HCT116 (cell line): Measurements from ENCODE around the gene BAIAP2. TPM values are rescaled to one million over a fixed set of nuclear protein-coding genes. Genes with fewer than 3 reads are reported as not detected.
"Not testable (repeated sequence)": the region's sequence is repeated elsewhere in the genome, so short reads cannot be mapped to it uniquely, and the experiment has no call there.

Experiments
- ATAC-seq: fragments of 200-7000 bp; cut with Tn5 transposase; 2 replicates; pipeline ENCODE4 v1.9.1; 2020; ENCODE audit warnings: mild to moderate bottlenecking, moderate library complexity
- BruUV-seq: library from RNA; stranded (reverse); fragments of 400-500 nt; replicated peaks from 2 replicates; lab custom pipeline; 2021; lab: Mats Ljungman, UMichigan
- CTCF ChIA-PET: fragments of 300-600 bp; sonication (Branson Sonifier 250); formaldehyde crosslinking; loops from one replicate; lab custom pipeline; 2021; ENCODE audit warnings: antibody characterized with exemption; lab: Charles Lee
- POLR2A ChIA-PET: fragments of 300-600, 350-600 bp; sonication (Branson Sonifier 250); formaldehyde crosslinking; loops from one replicate; lab custom pipeline; 2021; ENCODE audit warnings: antibody characterized with exemption; lab: Charles Lee
- RAD21 ChIA-PET, 2 experiments: fragments of 300-600 bp; sonication (Branson Sonifier 250); formaldehyde crosslinking; loops; one replicate each; lab custom pipeline; 2023; ENCODE audit warnings: low total read pairs in 2 of 2; ENCODE audit not compliant: uncharacterized antibody in 2 of 2, unreplicated experiment in 2 of 2, low non-redundant PET in 1 of 2; lab: Charles Lee
- DNase-seq: peaks from one replicate; pipeline ENCODE4 v3.0.0-alpha.2; 2010; ENCODE audit warnings: low read depth, low spot score
- H2AFZ ChIP-seq: fragments of 200-600 bp; shearing (Covaris generic), sonication (generic); 2 replicates; pipeline ENCODE4 v1.6.1; 2017; ENCODE audit warnings: low read depth, mixed run types, mixed read lengths, antibody characterized with exemption, low read length; ENCODE audit not compliant: poor library complexity, severe bottlenecking
- H3K27ac ChIP-seq: 2 replicates; pipeline ENCODE4 v1.5.1; 2012; ENCODE audit warnings: low read depth, low read length
- H3K27me3 ChIP-seq: fragments of 200-600 bp; sonication (generic); 2 replicates; pipeline ENCODE4 v1.6.1; 2016; ENCODE audit warnings: mixed run types, low read length, mixed read lengths; ENCODE audit not compliant: insufficient read depth
- H3K36me3 ChIP-seq, 2 experiments: fragments of 200-500 bp in 1 of 2; fragments of 200-600 bp in 1 of 2; sonication (Bioruptor generic) in 1 of 2; sonication (generic) in 1 of 2; 2 replicates each; pipeline versions ENCODE4 v1.5.1 to v1.6.1; 2014 to 2016; ENCODE audit warnings: low read length in 2 of 2, inconsistent platforms in 1 of 2, mixed read lengths in 1 of 2, mixed run types in 1 of 2; ENCODE audit not compliant: insufficient read depth in 2 of 2, control insufficient read depth in 1 of 2
- H3K4me1 ChIP-seq, 2 experiments: fragments of 200-600 bp in 1 of 2; sonication (generic) in 1 of 2; 2 replicates each; pipeline versions ENCODE4 v1.5.1 to v1.6.1; 2012 to 2017; ENCODE audit warnings: low read length in 2 of 2, inconsistent platforms in 1 of 2, mild to moderate bottlenecking in 1 of 2, mixed read lengths in 1 of 2, mixed run types in 1 of 2, moderate library complexity in 1 of 2; ENCODE audit not compliant: insufficient read depth in 2 of 2, control insufficient read depth in 1 of 2
- H3K4me2 ChIP-seq: fragments of 200-600 bp; sonication (generic); 2 replicates; pipeline ENCODE4 v1.6.1; 2017; ENCODE audit warnings: mixed run types, low read length, mixed read lengths
- H3K4me3 ChIP-seq, 2 experiments: fragments of 200-600 bp in 1 of 2; sonication (generic) in 1 of 2; replicated peaks in 1 of 2; 2 replicates each; pipeline ENCODE4 v1.5.1; 2011 to 2016; ENCODE audit warnings: low read length in 2 of 2, control low read depth in 1 of 2, low read depth in 1 of 2, mild to moderate bottlenecking in 1 of 2, mixed read lengths in 1 of 2, mixed run types in 1 of 2
- H3K79me2 ChIP-seq: fragments of 200-600 bp; sonication (generic); 2 replicates; pipeline ENCODE4 v1.6.1; 2017; ENCODE audit warnings: mild to moderate bottlenecking, mixed run types, low read length, moderate library complexity, mixed read lengths; ENCODE audit not compliant: insufficient read depth
- H3K9ac ChIP-seq: fragments of 200-600 bp; sonication (generic); 2 replicates; pipeline ENCODE4 v1.6.1; 2016; ENCODE audit warnings: low read length, mixed read lengths
- H3K9me2 ChIP-seq: fragments of 200-600 bp; sonication (generic), shearing (Covaris generic); 2 replicates; pipeline ENCODE4 v1.6.1; 2017; ENCODE audit warnings: mixed run types, mild to moderate bottlenecking, moderate library complexity; ENCODE audit not compliant: insufficient read depth
- H3K9me3 ChIP-seq, 2 experiments: fragments of 200-500 bp in 1 of 2; fragments of 200-600 bp in 1 of 2; sonication (Bioruptor generic) in 1 of 2; sonication (generic) in 1 of 2; 2 replicates each; pipeline ENCODE4 v1.6.1; 2014 to 2017; ENCODE audit warnings: low read length in 2 of 2, mixed read lengths in 2 of 2, inconsistent platforms in 1 of 2, low read depth in 1 of 2, mild to moderate bottlenecking in 1 of 2, mixed run types in 1 of 2, moderate library complexity in 1 of 2; ENCODE audit not compliant: control insufficient read depth in 1 of 2, insufficient read depth in 1 of 2
- H4K20me1 ChIP-seq: fragments of 200-600 bp; sonication (generic), shearing (Covaris generic); 2 replicates; pipeline ENCODE4 v1.6.1; 2017; ENCODE audit warnings: mixed run types, mild to moderate bottlenecking, moderate library complexity; ENCODE audit not compliant: insufficient read depth
- CTCF ChIP-seq, 3 experiments: fragments of 200-600 bp in 1 of 3; sonication (generic) in 1 of 3; IDR thresholded peaks in 2 of 3; conservative IDR thresholded peaks in 1 of 3; 2 replicates each; pipeline ENCODE4 v1.5.1; 2012 to 2017; ENCODE audit warnings: low read depth in 2 of 3, low read length in 2 of 3, antibody characterized with exemption in 1 of 3, borderline replicate concordance in 1 of 3, control low read depth in 1 of 3, mild to moderate bottlenecking in 1 of 3, mixed read lengths in 1 of 3, mixed run types in 1 of 3, moderate library complexity in 1 of 3; ENCODE audit not compliant: insufficient read depth in 1 of 3
- ELF1 ChIP-seq: IDR thresholded peaks from 2 replicates; pipeline ENCODE4 v1.6.1; 2012; ENCODE audit warnings: low read depth, borderline replicate concordance
- EZH2 ChIP-seq: fragments of 200-600 bp; sonication (generic); IDR thresholded peaks from 2 replicates; pipeline ENCODE4 v1.6.1; 2017; ENCODE audit warnings: antibody characterized with exemption, mixed run types
- FOSL1 ChIP-seq: IDR thresholded peaks from 2 replicates; pipeline ENCODE4 v1.6.1; 2012; ENCODE audit warnings: low read depth
- JUND ChIP-seq: IDR thresholded peaks from 2 replicates; pipeline ENCODE4 v1.6.1; 2012
- RAD21 ChIP-seq: IDR thresholded peaks from 2 replicates; pipeline ENCODE4 v1.6.1; 2012; ENCODE audit warnings: low read depth, mild to moderate bottlenecking
- REST ChIP-seq: IDR thresholded peaks from 2 replicates; pipeline ENCODE4 v1.6.1; 2012; ENCODE audit warnings: low read depth
- YY1 ChIP-seq: IDR thresholded peaks from 2 replicates; pipeline ENCODE4 v1.6.1; 2011; ENCODE audit warnings: low read length, low read depth, moderate library complexity, mild to moderate bottlenecking; ENCODE audit not compliant: insufficient replicate concordance; ENCODE audit errors: extremely low read depth
- intact Hi-C: fragments of 100-400 bp; cut with micrococcal nuclease; formaldehyde crosslinking; loops from 2 replicates; pipeline ENCODE4 v1.10.0; 2022
- total RNA-seq: library from RNA; stranded (reverse); gene quantifications from one replicate; pipeline ENCODE4 v1.2.1, GENCODE V29; 2021; ENCODE audit not compliant: unreplicated experiment

Gene BAIAP2
- total RNA-seq, 1 experiment from 2014 or later, result 105 TPM

- CTCF ChIA-PET, H3K9me2 ChIP-seq, H3K27ac ChIP-seq, H3K9me3 ChIP-seq, DNase-seq, H3K79me2 ChIP-seq, H2AFZ ChIP-seq, H3K9ac ChIP-seq, intact Hi-C loops, BruUV-seq, RAD21 ChIA-PET, H3K4me2 ChIP-seq, POLR2A ChIA-PET, H3K36me3 ChIP-seq, H3K4me1 ChIP-seq, ATAC-seq, H3K27me3 ChIP-seq, H4K20me1 ChIP-seq, H3K4me3 ChIP-seq: not testable (repeated sequence)
Measured at GRCh38 chr17:81017330-81017729, 17.6 kb upstream of the BAIAP2 start.

- H3K4me2 ChIP-seq, result no peak overlapping the region
- intact Hi-C loops, result no loop called here
- H2AFZ ChIP-seq, result no peak overlapping the region
- H3K9me3 ChIP-seq, result peaks cover 0 to 8% of the 10 kb centered on the region in 2 experiments; a peak in 2 of 4 replicates
- H3K4me1 ChIP-seq, result peaks cover 6 to 8% of the 10 kb centered on the region in 2 experiments; a peak in 3 of 4 replicates
- DNase-seq (no peak), ATAC-seq (no peak)
- no peaks in the 10 kb centered on the region for H3K79me2 ChIP-seq
- no peaks in the 10 kb centered on the region for H4K20me1 ChIP-seq
- no TSS peak for BruUV-seq
- H3K4me3 ChIP-seq, result no peak overlapping the region
- no peaks in the 10 kb centered on the region for H3K9me2 ChIP-seq
- no peaks in the 10 kb centered on the region for H3K36me3 ChIP-seq
- TF ChIP-seq FOSL1, result no peak
- TF ChIP-seq ELF1, result no peak
- no peak for TF ChIP-seq REST
- TF ChIP-seq YY1, result no peak
- TF ChIP-seq RAD21, result no peak
- TF ChIP-seq JUND, result no peak
- no peak for TF ChIP-seq EZH2
- no peak for TF ChIP-seq CTCF (IDR thresholded peaks at IDR 0.05 in 2 of 3, conservative IDR thresholded peaks at IDR 0.05 in 1 of 3; ENCODE audit: borderline replicate concordance in 1 of 3, insufficient read depth in 1 of 3, low read depth in 2 of 3, low read length in 2 of 3)
- ChIA-PET RAD21 (no interaction called here), POLR2A (no interaction called here), CTCF (no interaction called here)
- no peak overlapping the region for H3K9ac ChIP-seq
- no peaks in the 10 kb centered on the region for H3K27me3 ChIP-seq
- H3K27ac ChIP-seq, result no peak overlapping the region
Measured at GRCh38 chr17:81018044-81018802, 16.7 kb upstream of the BAIAP2 start.
